Choroid plexus epithelial cell (primary cell): ENCODE data around the gene KRT81.

Experiments used
- DNase-seq: peaks from one replicate; pipeline ENCODE4 v3.0.0-alpha.2; 2010; ENCODE audit warnings: low read depth
- H3K4me3 ChIP-seq: 2 replicates; pipeline ENCODE4 v1.5.1; 2011; ENCODE audit warnings: low read depth, mild to moderate bottlenecking, control low read depth, low read length, moderate library complexity
- CTCF ChIP-seq: conservative IDR thresholded peaks from 2 replicates; pipeline ENCODE4 v1.5.1; 2011; ENCODE audit warnings: low read depth, mild to moderate bottlenecking, control low read depth, inconsistent platforms, low read length, moderate library complexity

The KRT81 gene

DNA sequence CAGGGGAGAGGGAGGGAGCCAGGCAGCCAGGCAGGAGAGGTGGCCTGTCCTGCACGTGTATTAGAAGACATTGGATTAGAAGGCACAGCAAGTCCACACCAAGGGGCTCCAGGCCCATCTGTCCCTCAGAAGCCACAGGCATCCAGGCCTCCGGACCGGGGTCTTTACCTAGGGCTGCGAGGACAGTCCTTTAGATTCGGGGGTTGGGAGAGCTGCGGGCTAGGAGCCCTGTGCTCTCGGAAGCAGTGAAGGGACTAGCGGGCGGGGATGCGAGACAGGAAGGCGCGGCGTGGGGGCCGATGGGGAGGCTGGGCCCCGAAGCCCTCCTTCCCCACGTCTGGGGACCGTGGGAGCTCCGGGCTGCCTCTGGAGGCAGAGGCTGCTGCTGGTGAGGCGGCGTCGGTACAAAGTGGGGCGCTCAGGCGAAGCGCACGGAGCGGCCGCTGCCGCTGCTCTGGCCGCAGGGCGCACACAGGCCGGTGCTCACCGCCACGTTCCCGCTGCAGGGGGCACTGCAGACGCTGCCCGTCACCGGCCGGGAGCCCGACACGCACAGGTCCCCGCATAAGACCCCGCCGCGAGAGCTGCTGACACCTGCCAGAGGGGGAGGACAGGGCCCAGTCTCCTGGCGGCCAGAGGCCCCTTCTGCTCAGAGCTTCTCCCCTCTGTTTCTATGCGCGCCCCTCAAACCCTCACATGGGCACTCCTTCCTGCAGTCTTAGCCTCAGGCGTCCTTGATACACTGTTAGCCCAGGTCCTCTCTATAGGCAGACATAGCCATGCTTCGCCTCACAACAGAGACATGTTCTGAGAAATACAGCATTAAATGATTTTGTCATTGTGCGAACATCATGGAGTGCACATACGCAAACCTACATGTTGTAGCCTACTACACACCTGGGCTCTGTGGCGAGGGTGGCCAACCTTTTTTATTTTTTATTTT is 41.0 kb downstream of the KRT81 start:
- H3K4me3 ChIP-seq: no peak overlapping the region
- no peak for DNase-seq
- TF ChIP-seq CTCF: no peak

- TF ChIP-seq CTCF: no peak
- H3K4me3 ChIP-seq: no peak overlapping the region
- DNase-seq: no peak
Measured at GRCh38 chr12:52249511-52250047, 41.8 kb downstream of the KRT81 start.

DNA sequence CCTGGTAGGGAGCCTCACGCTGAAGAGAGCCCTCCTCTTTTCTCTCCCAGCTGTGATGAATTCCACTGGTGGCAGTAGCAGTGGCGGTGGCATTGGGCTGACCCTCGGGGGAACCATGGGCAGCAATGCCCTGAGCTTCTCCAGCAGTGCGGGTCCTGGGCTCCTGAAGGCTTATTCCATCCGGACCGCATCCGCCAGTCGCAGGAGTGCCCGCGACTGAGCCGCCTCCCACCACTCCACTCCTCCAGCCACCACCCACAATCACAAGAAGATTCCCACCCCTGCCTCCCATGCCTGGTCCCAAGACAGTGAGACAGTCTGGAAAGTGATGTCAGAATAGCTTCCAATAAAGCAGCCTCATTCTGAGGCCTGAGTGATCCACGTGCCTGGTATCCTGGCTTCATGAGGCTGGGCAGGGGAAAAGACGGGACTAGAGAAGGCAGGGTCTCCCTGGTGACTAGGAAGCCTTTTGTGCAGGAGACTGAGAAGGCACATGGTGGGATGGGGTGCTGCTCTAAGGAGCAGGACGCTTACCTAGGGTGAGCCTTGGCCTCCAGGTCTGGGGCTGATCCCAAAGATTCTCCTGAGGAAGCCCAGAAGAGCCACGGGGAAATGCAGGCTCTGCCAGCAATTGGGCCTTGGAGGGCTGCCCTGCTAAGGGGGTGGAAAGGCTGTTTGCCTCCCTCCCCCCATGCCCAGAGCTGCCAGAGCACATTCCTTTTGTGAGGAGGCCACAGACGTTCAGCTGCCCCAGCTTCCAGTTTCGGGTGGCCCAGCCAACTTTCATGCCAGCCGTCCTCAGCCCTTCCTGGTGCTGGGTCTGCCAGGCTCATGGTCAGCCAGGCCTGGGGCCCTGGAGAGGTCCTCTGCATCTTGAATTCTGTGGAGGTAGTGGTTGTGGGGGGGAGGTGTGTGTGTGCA is 42.5 kb downstream of the KRT81 start:
- DNase-seq: no peak
- no peak for TF ChIP-seq CTCF
- H3K4me3 ChIP-seq: no peak overlapping the region

DNA sequence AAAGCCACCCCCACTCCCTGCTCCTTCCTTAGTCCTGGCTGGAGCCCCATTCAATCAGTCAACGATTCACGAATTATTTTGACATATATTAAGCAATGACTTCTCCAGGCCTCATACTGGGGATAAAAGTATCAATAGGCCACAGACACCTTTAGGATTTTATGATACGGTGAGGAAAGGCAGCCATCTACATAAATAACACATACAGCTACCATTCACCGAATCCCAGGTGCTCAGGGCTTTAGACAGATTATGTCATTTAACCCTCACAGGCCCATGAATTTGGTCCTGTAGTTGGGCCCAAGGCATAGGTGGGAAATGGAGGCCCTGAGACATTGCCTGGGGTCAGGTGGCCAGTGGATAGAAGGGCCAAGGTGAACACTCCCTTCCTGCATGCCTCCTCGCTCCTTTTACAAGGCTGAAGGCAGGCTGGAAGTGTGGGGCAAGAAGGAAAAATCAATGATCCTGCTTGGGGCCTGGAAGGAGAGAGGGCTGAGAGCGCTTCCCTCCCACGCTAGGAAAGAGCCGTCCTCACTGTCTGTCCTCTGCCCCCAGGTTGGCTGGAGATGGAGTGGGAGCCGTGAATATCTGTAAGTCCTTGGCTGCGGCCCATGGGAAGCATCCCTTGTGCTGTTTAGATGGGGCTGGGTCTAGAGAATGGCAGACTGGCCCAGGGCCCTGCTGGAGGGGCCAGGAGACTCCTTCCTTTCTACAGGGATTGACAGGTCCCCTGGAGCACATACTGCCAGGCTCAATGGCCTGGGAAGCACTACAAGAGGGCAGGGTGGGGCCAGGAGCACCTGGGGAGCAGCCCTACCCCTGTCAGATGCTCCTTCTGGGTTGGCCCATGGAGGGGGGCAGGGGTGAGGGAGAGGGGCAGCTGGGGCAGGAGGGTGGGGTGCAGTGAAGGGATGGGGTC is 43.5 kb downstream of the KRT81 start:
- no peak for DNase-seq

GRCh38 chr12:52246720-52247621 is 44.4 kb downstream of the KRT81 start:
- no peak for TF ChIP-seq CTCF
- no peak overlapping the region for H3K4me3 ChIP-seq
- DNase-seq: no peak

More for the DNA sequence above, 43.5 kb downstream of the KRT81 start:
- TF ChIP-seq CTCF: no peak
- H3K4me3 ChIP-seq: no peak overlapping the region
